Right cardiac atrium (tissue), 5 donors: ENCODE results near the gene SLC7A8. TPM values are rescaled to one million over a fixed set of nuclear protein-coding genes. Genes with fewer than 3 reads are reported as not detected.

Source experiments
- polyA plus RNA-seq: library from polyadenylated mRNA; stranded (reverse); fragments of 200-250 nt; gene quantifications from one replicate; pipeline ENCODE4 v1.2.3, GENCODE V29; 2013
- total RNA-seq, 4 donors: library from RNA; stranded (reverse); fragmentation: NEBNext Ultra II Directional; extraction: Animal tissue kit (Norgen Biotek cat#: 25700); gene quantifications; one replicate each; pipeline ENCODE4 v1.2.1, GENCODE V29; 2021
- donor health status: healthy with polysubstance abuse.
- donor health status: DM: no; HTN: yes; CAD: no.
- donor health status: DM: no; HTN: no; CAD: no.
- donor health status: DM: no; HTN: yes; CAD: no; lungs with severe emphysema.
- donor health status: DM: yes; HTN: yes; CAD: no.

The SLC7A8 gene
- total and polyA plus RNA-seq, 5 donors, result 6.9 to 11.7 (median 9.4) TPM

Other genes with a start within 250 kb of the SLC7A8 start
- gene HAUS4, start 226.6 kb downstream of the SLC7A8 start, total RNA-seq, result 10 to 100 TPM; 16.5 to 33.5 (median 27.2) TPM
- gene HAUS4, start 226.6 kb downstream of the SLC7A8 start, polyA plus RNA-seq, result 29.6 TPM
- 1 to 10 TPM; 5.7 to 6.9 (median 6.6) TPM for gene AJUBA, start 201.1 kb downstream of the SLC7A8 start, total RNA-seq
- gene AJUBA, start 201.1 kb downstream of the SLC7A8 start, polyA plus RNA-seq, result 4.8 TPM
- gene C14orf93, start 173.5 kb downstream of the SLC7A8 start, total RNA-seq, result 10 to 100 TPM in 1 of 4 donors, 1 to 10 TPM in 3; 5.8 to 11.4 (median 6.7) TPM
- gene C14orf93, start 173.5 kb downstream of the SLC7A8 start, polyA plus RNA-seq, result 4.1 TPM
- gene PSMB5, start 148.8 kb downstream of the SLC7A8 start, total RNA-seq, result 100 to 1,000 TPM; 108 to 126 (median 112) TPM
- 140 TPM for gene PSMB5, start 148.8 kb downstream of the SLC7A8 start, polyA plus RNA-seq
- gene PSMB11, start 141.4 kb downstream of the SLC7A8 start, total RNA-seq, result not detected
- gene PSMB11, start 141.4 kb downstream of the SLC7A8 start, polyA plus RNA-seq, result not detected
- gene CDH24, start 126.1 kb downstream of the SLC7A8 start, total RNA-seq, result 1 to 10 TPM in 3 of 4 donors, under 1 TPM in 1; 0.95 to 2.3 (median 2.2) TPM
- gene CDH24, start 126.1 kb downstream of the SLC7A8 start, polyA plus RNA-seq, result 2.5 TPM
- gene ACIN1, start 88.5 kb downstream of the SLC7A8 start, total RNA-seq, result 10 to 100 TPM; 78.9 to 87.8 (median 84.8) TPM
- 67.1 TPM for gene ACIN1, start 88.5 kb downstream of the SLC7A8 start, polyA plus RNA-seq
- gene C14orf119, start 88.2 kb downstream of the SLC7A8 start, total RNA-seq, result 10 to 100 TPM; 30.2 to 43.9 (median 41.2) TPM
- 27.3 TPM for gene C14orf119, start 88.2 kb downstream of the SLC7A8 start, polyA plus RNA-seq
- gene CIROP, start 78.7 kb downstream of the SLC7A8 start, total RNA-seq, result not detected
- gene CIROP, start 78.7 kb downstream of the SLC7A8 start, polyA plus RNA-seq, result not detected
- gene CEBPE, start 64.4 kb downstream of the SLC7A8 start, total RNA-seq, result not detected
- not detected for gene CEBPE, start 64.4 kb downstream of the SLC7A8 start, polyA plus RNA-seq
- not detected for gene RNF212B, start 54.3 kb upstream of the SLC7A8 start, total RNA-seq
- gene RNF212B, start 54.3 kb upstream of the SLC7A8 start, polyA plus RNA-seq, result not detected
- gene HOMEZ, start 102.5 kb upstream of the SLC7A8 start, total RNA-seq, result 10 to 100 TPM in 2 of 4 donors, 1 to 10 TPM in 2; 8.4 to 12.7 (median 10.4) TPM
- 9.8 TPM for gene HOMEZ, start 102.5 kb upstream of the SLC7A8 start, polyA plus RNA-seq
- gene PPP1R3E, start 119.2 kb upstream of the SLC7A8 start, total RNA-seq, result 10 to 100 TPM in 2 of 4 donors, 1 to 10 TPM in 2; 6.1 to 15.3 (median 10.6) TPM
- 7.9 TPM for gene PPP1R3E, start 119.2 kb upstream of the SLC7A8 start, polyA plus RNA-seq
- 10 to 100 TPM; 40.4 to 51.9 (median 48.8) TPM for gene BCL2L2, start 123.2 kb upstream of the SLC7A8 start, total RNA-seq
- gene BCL2L2, start 123.2 kb upstream of the SLC7A8 start, polyA plus RNA-seq, result 38.1 TPM
- gene PABPN1, start 137.8 kb upstream of the SLC7A8 start, total RNA-seq, result 10 to 100 TPM; 93.6 to 97.9 (median 96.4) TPM
- gene PABPN1, start 137.8 kb upstream of the SLC7A8 start, polyA plus RNA-seq, result 107 TPM
- gene SLC22A17, start 169.2 kb upstream of the SLC7A8 start, total RNA-seq, result 10 to 100 TPM; 42.4 to 72.5 (median 55.9) TPM
- 47.2 TPM for gene SLC22A17, start 169.2 kb upstream of the SLC7A8 start, polyA plus RNA-seq
- 10 to 100 TPM in 1 of 4 donors, 1 to 10 TPM in 3; 6.7 to 10.1 (median 7.8) TPM for gene EFS, start 181.5 kb upstream of the SLC7A8 start, total RNA-seq
- gene EFS, start 181.5 kb upstream of the SLC7A8 start, polyA plus RNA-seq, result 6.2 TPM
- gene IL25, start 189.1 kb upstream of the SLC7A8 start, total RNA-seq, result not detected
- 0.09 TPM for gene IL25, start 189.1 kb upstream of the SLC7A8 start, polyA plus RNA-seq
- gene CMTM5, start 193.4 kb upstream of the SLC7A8 start, total RNA-seq, result 1 to 10 TPM in 3 of 4 donors, under 1 TPM in 1; 0.36 to 1.4 (median 1.2) TPM
- gene CMTM5, start 193.4 kb upstream of the SLC7A8 start, polyA plus RNA-seq, result 13.9 TPM
- gene MYH6, start 224.6 kb upstream of the SLC7A8 start, total RNA-seq, result over 10,000 TPM; 12,862 to 15,773 (median 14,347) TPM
- gene MYH6, start 224.6 kb upstream of the SLC7A8 start, polyA plus RNA-seq, result 11,120 TPM